HFFc6 (cell line): ENCODE data around the gene VEZT. TPM values are rescaled to one million over a fixed set of nuclear protein-coding genes. Genes with fewer than 3 reads are reported as not detected.

Experiments used
- DNase-seq: peaks from one replicate; pipeline ENCODE4 v3.0.0-alpha.2; 2018
- H3K27ac Mint-ChIP-seq: 2 replicates; pipeline ENCODE4 v1.8.0; 2020; ENCODE audit warnings: mild to moderate bottlenecking, mixed read lengths
- H3K27me3 Mint-ChIP-seq: 2 replicates; pipeline ENCODE4 v1.8.0; 2021; ENCODE audit warnings: mild to moderate bottlenecking, moderate library complexity, mixed read lengths; ENCODE audit not compliant: insufficient read depth
- H3K36me3 Mint-ChIP-seq: 2 replicates; pipeline ENCODE4 v1.8.0; 2021; ENCODE audit warnings: low read depth, mixed read lengths
- H3K4me1 Mint-ChIP-seq: 2 replicates; pipeline ENCODE4 v1.8.0; 2020; ENCODE audit warnings: low read depth, mixed read lengths
- H3K4me3 Mint-ChIP-seq: 2 replicates; pipeline ENCODE4 v1.8.0; 2020; ENCODE audit warnings: mild to moderate bottlenecking, moderate library complexity, mixed read lengths
- H3K9me3 Mint-ChIP-seq: 2 replicates; pipeline ENCODE4 v1.8.0; 2020; ENCODE audit warnings: mild to moderate bottlenecking, mixed read lengths
- CTCF ChIP-seq: fragments of 200-600 bp; sonication (generic); IDR thresholded peaks from 2 replicates; pipeline ENCODE4 v1.5.0; 2021; ENCODE audit warnings: antibody characterized with exemption, mild to moderate bottlenecking
- total RNA-seq, 6 experiments: library from RNA; stranded (reverse); fragmentation: NEBNext Ultra II Directional; extraction: Animal tissue kit (Norgen Biotek cat#: 25700); gene quantifications; 2 replicates in 1 of 6; 3 replicates in 5 of 6; pipeline ENCODE4 v1.2.3, GENCODE V29; 2021

The VEZT gene
- total RNA-seq, 6 experiments from 2014 or later, result 61.8 to 69.0 (median 66.2) TPM

GRCh38 chr12:95291501-95291900 is 73.9 kb downstream of the VEZT start:
- Mint-ChIP-seq H3K4me1 (no peaks in the 10 kb centered on the region), H3K36me3 (peaks cover 21% of the 10 kb centered on the region; the same call in 1 of the 2 replicates), H3K27ac (no peak overlapping the region), H3K4me3 (no peak overlapping the region), H3K9me3 (no peaks in the 10 kb centered on the region), H3K27me3 (no peaks in the 10 kb centered on the region)
- TF ChIP-seq CTCF, result no peak
- DNase-seq, result no peak

GRCh38 chr12:95298916-95299315 is 81.3 kb downstream of the VEZT start:
- DNase-seq, result no peak
- Mint-ChIP-seq H3K4me3 (no peak overlapping the region), H3K36me3 (peaks cover 23% of the 10 kb centered on the region), H3K4me1 (peaks cover 22% of the 10 kb centered on the region), H3K27ac (no peak overlapping the region; the same call in 1 of the 2 replicates), H3K27me3 (no peaks in the 10 kb centered on the region), H3K9me3 (no peaks in the 10 kb centered on the region)
- TF ChIP-seq CTCF, result no peak

GRCh38 chr12:95300286-95300685 is 82.7 kb downstream of the VEZT start:
- Mint-ChIP-seq H3K4me3 (no peak overlapping the region), H3K27ac (no peak overlapping the region), H3K36me3 (peaks cover 15% of the 10 kb centered on the region), H3K9me3 (no peaks in the 10 kb centered on the region), H3K27me3 (no peaks in the 10 kb centered on the region), H3K4me1 (peaks cover 36% of the 10 kb centered on the region)
- no peak for DNase-seq
- TF ChIP-seq CTCF, result no peak

GRCh38 chr12:95303476-95303875 is 85.9 kb downstream of the VEZT start:
- Mint-ChIP-seq H3K9me3 (no peaks in the 10 kb centered on the region), H3K36me3 (peaks cover 16% of the 10 kb centered on the region), H3K27me3 (no peaks in the 10 kb centered on the region), H3K4me3 (no peak overlapping the region; the same call in 1 of the 2 replicates), H3K4me1 (peaks cover 50% of the 10 kb centered on the region), H3K27ac (peak overlapping the region; percentile 25)
- no peak for TF ChIP-seq CTCF
- peak; percentile 5 for DNase-seq

- DNase-seq, result peak; percentile 8
- H3K4me1 Mint-ChIP-seq, result peaks cover 50% of the 10 kb centered on the region
- H3K9me3 Mint-ChIP-seq, result no peaks in the 10 kb centered on the region
- no peak for TF ChIP-seq CTCF
- H3K27me3 Mint-ChIP-seq, result no peaks in the 10 kb centered on the region
- H3K4me3 Mint-ChIP-seq, result 0 out of 2 replicates have a peak overlapping the region, but pooled peaks have one; percentile 14
- H3K36me3 Mint-ChIP-seq, result peaks cover 24% of the 10 kb centered on the region
- peak overlapping the region; percentile 38; the same call in 1 of the 2 replicates for H3K27ac Mint-ChIP-seq
Observed at GRCh38 chr12:95304673-95305198, 87.1 kb downstream of the VEZT start.
